ENCODE data around the gene EML5.

Gene EML5

DNA sequence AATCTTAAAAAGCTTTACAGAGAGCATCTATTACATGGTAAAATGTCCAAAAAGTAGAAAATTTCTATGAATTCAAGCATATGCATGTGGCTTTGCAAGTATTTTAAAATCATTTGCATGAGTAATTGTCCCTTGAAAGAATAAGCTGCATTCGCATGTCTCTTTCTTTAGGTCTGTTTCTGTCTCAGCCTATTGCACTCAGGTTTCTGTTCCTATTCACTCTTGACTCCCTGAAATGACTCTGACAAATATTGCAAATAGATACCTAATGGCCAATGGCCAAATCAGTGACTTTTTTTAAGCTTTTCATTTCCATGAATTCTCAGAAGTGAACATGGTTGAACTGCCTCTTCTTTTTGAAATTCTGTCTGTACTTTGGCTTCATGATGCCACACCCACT is 25.3 kb upstream of the EML5 start:
- TF ChIP-seq FOXP2 (optimal IDR thresholded peaks at IDR 0.05; ENCODE audit: borderline replicate concordance, extremely low read depth, extremely low read length, insufficient read depth) (no peak), SIN3A (IDR thresholded peaks at IDR 0.05; ENCODE audit: borderline replicate concordance, insufficient read depth, low read length) (no peak), POLR2AphosphoS5 (IDR thresholded peaks at IDR 0.05; ENCODE audit: low read depth, low read length) (no peak), TAF1 (IDR thresholded peaks at IDR 0.05; ENCODE audit: borderline replicate concordance, insufficient read depth, low read length) (no peak)
- TF ChIP-seq, protein P1, sequence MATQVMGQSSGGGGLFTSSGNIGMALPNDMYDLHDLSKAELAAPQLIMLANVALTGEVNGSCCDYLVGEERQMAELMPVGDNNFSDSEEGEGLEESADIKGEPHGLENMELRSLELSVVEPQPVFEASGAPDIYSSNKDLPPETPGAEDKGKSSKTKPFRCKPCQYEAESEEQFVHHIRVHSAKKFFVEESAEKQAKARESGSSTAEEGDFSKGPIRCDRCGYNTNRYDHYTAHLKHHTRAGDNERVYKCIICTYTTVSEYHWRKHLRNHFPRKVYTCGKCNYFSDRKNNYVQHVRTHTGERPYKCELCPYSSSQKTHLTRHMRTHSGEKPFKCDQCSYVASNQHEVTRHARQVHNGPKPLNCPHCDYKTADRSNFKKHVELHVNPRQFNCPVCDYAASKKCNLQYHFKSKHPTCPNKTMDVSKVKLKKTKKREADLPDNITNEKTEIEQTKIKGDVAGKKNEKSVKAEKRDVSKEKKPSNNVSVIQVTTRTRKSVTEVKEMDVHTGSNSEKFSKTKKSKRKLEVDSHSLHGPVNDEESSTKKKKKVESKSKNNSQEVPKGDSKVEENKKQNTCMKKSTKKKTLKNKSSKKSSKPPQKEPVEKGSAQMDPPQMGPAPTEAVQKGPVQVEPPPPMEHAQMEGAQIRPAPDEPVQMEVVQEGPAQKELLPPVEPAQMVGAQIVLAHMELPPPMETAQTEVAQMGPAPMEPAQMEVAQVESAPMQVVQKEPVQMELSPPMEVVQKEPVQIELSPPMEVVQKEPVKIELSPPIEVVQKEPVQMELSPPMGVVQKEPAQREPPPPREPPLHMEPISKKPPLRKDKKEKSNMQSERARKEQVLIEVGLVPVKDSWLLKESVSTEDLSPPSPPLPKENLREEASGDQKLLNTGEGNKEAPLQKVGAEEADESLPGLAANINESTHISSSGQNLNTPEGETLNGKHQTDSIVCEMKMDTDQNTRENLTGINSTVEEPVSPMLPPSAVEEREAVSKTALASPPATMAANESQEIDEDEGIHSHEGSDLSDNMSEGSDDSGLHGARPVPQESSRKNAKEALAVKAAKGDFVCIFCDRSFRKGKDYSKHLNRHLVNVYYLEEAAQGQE (IDR thresholded peaks at IDR 0.05; ENCODE audit: insufficient read depth in 1 of 2, low read depth in 2 of 2, low read length in 2 of 2): no peak

DNA sequence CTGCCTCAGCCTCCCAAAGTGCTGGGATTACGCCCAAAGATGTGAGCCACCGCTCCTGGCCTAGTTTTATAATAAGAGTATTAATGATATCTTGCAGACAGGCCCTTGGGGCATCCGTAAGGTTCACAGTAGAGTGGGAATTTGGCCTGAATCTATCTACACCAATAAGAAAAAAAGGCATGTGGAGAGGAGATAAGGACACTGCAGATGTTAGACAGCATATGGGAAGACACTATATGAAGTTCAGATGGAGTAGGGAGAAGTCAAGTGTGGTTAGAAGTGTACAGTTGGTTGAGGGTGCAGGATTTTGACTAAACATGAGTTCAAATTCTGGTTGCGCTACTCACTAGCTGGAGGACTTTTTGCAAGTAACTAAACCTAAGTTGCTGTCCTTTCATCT is 23.2 kb upstream of the EML5 start:
- TF ChIP-seq POLR2AphosphoS5 (IDR thresholded peaks at IDR 0.05; ENCODE audit: low read depth, low read length): no peak
- TF ChIP-seq TAF1 (IDR thresholded peaks at IDR 0.05; ENCODE audit: borderline replicate concordance, insufficient read depth, low read length): no peak
- no peak for TF ChIP-seq FOXP2 (optimal IDR thresholded peaks at IDR 0.05; ENCODE audit: borderline replicate concordance, extremely low read depth, extremely low read length, insufficient read depth)
- no peak for TF ChIP-seq SIN3A (IDR thresholded peaks at IDR 0.05; ENCODE audit: borderline replicate concordance, insufficient read depth, low read length)
- TF ChIP-seq, protein P1 (IDR thresholded peaks at IDR 0.05; ENCODE audit: insufficient read depth in 1 of 2, low read depth in 2 of 2, low read length in 2 of 2): no peak

DNA sequence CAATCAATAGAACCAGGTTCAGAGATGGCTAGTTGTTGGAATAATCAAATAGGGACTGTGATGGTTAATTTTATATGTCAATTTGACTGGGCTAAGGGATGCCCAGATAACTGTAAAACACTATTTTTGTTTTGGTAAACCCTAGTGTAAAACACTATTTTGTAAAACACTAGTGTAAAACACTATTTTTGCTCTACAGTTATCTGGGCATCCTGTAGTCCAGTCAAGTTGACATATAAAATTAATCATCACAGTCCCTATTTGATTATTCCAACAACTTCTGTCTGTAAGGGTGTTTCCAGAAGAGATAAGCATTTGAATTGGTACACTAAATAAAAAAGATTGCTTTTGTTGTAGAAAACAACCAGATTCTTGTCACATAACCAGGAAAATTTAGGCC is 15.6 kb upstream of the EML5 start:
- TF ChIP-seq, protein P1 (IDR thresholded peaks at IDR 0.05; ENCODE audit: insufficient read depth in 1 of 2, low read depth in 2 of 2, low read length in 2 of 2): no peak
- no peak for TF ChIP-seq POLR2AphosphoS5 (IDR thresholded peaks at IDR 0.05; ENCODE audit: low read depth, low read length)
- TF ChIP-seq SIN3A (IDR thresholded peaks at IDR 0.05; ENCODE audit: borderline replicate concordance, insufficient read depth, low read length): no peak
- no peak for TF ChIP-seq FOXP2 (optimal IDR thresholded peaks at IDR 0.05; ENCODE audit: borderline replicate concordance, extremely low read depth, extremely low read length, insufficient read depth)
- TF ChIP-seq TAF1 (IDR thresholded peaks at IDR 0.05; ENCODE audit: borderline replicate concordance, insufficient read depth, low read length): no peak

DNA sequence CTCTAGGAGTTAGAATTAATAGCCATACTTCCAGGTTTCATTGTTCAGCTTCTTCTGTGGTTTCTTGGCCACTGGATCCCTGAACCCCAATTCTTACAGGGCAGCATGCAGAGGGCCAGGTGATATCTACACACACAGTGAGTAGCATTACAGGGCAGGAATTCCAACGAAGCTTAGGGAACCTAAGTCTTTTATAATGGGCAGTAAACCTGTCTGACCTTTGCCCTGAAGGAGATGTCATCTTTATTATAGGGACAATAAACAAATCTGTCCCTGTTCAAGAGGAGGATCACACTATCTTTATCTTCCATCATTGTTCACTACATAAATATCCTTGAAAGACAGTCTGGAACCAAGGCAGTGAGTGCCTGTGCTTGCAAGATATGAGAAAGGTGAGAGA is 11.7 kb upstream of the EML5 start:
- TF ChIP-seq, protein P1 (IDR thresholded peaks at IDR 0.05; ENCODE audit: insufficient read depth in 1 of 2, low read depth in 2 of 2, low read length in 2 of 2): no peak
- TF ChIP-seq POLR2AphosphoS5 (IDR thresholded peaks at IDR 0.05; ENCODE audit: low read depth, low read length): no peak
- no peak for TF ChIP-seq TAF1 (IDR thresholded peaks at IDR 0.05; ENCODE audit: borderline replicate concordance, insufficient read depth, low read length)

DNA sequence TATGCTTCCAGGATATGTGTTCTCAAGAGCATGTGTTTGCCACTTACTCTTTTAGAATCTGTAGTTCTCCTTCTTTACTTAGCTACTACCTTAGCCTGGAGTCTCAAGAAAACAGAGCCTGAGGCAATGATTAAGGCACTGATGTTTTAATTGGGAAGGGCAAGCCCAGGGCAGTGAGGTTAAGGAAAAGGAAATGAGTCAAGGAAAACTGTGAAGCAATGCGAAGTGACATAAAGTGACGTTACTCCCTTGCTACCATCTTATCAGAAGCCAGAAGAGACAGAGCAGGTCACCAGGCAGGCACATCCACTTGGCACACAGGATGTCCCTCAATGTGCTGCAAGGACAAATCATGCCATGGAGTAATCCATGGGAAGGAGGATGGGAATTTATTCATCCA is 11.3 kb upstream of the EML5 start:
- no peak for TF ChIP-seq TAF1 (IDR thresholded peaks at IDR 0.05; ENCODE audit: borderline replicate concordance, insufficient read depth, low read length)
